Stimulated activated naive B cell treated with anti-CD40 and anti-IgM and Interleukin-4, amounts not matched to agents 10 μg/mL and 1 μg/mL and 100 μg/mL, for 72 hours (primary cell): ENCODE results near the gene RPL38.

Experiments
- ATAC-seq, 2 donors: fragments of 150-1000 bp; cut with Tn5 transposase; replicated peaks; 2 replicates each; pipeline ENCODE4 v1.10.0; 2021; ENCODE audit warnings: moderate library complexity in 1 of 2
- DNase-seq: peaks from one replicate; pipeline ENCODE4 v3.0.0; 2021
- H3K27ac Mint-ChIP-seq: one replicate; pipeline ENCODE4 v1.8.0; 2022; ENCODE audit warnings: mild to moderate bottlenecking, mixed read lengths
- H3K27me3 Mint-ChIP-seq, 2 donors: one replicate each; pipeline ENCODE4 v1.8.0; 2022; ENCODE audit warnings: mixed read lengths in 2 of 2
- H3K36me3 Mint-ChIP-seq, 2 donors: one replicate each; pipeline ENCODE4 v1.8.0; 2022; ENCODE audit warnings: mixed read lengths in 2 of 2, mild to moderate bottlenecking in 1 of 2
- H3K4me1 Mint-ChIP-seq, 2 donors: one replicate each; pipeline ENCODE4 v1.8.0; 2022; ENCODE audit warnings: mixed read lengths in 2 of 2, mild to moderate bottlenecking in 1 of 2
- H3K4me3 Mint-ChIP-seq, 2 donors: one replicate each; pipeline ENCODE4 v1.8.0; 2022; ENCODE audit warnings: mild to moderate bottlenecking in 2 of 2, mixed read lengths in 2 of 2, moderate library complexity in 1 of 2
- H3K9me3 Mint-ChIP-seq, 2 donors: one replicate each; pipeline ENCODE4 v1.8.0; 2022; ENCODE audit warnings: mixed read lengths in 2 of 2, mild to moderate bottlenecking in 1 of 2

The RPL38 gene

DNA sequence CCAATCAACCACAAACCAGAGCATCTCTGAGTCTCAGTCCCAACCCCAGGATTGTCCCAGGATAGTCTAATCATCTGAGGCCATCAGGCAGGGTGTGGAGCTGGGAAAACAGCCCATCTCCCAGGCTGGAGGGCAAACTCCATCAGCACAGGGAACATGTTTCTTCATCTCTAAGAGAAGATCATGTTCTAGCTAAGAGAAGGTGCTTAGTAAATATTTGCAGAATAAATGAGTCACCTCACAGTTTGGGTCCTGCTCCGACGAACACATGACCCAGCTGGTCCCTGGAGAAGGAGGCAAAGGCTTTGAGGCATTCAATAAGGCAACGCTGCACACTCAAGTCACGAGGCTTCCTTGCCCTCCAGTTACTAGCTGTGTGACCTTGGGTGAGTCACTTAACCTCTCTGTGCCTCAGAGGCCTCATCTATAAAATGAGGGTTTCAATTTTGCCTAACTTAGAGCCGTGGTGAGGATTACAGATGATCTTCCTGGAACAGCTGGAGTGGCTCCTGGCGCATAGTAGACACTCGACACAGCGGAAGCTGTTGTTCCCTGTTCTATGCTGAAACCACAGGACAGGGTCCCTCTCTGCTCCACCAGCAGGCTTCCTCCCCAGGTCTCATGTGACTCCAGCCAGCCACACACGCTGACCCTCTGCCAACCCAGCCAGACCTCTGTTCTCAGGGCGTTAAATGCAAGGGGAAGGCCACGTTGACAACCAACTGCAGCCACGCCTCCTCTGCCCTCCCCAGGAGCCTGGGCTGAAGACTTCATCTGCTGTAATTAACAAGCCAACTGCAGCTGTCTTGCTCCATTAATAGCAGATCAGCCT, 10.3 kb upstream of the RPL38 start:
- no peak for DNase-seq
- H3K36me3 Mint-ChIP-seq, result no peaks in the 10 kb centered on the region
- peaks cover 3 to 10% of the 10 kb centered on the region in 2 donors for H3K4me1 Mint-ChIP-seq
- H3K27ac Mint-ChIP-seq, result peak overlapping the region; percentile 31
- peaks cover 6 to 7% of the 10 kb centered on the region in 2 donors for H3K9me3 Mint-ChIP-seq
- H3K4me3 Mint-ChIP-seq, result no peak overlapping the region
- peaks cover 50 to 58% of the 10 kb centered on the region in 2 donors for H3K27me3 Mint-ChIP-seq
- peak; percentile 46 to 65 for ATAC-seq

GRCh38 chr17:74194682-74195081, 8.8 kb upstream of the RPL38 start:
- Mint-ChIP-seq H3K27me3 (peaks cover 49 to 54% of the 10 kb centered on the region in 2 donors), H3K36me3 (no peaks in the 10 kb centered on the region), H3K9me3 (peaks cover 1 to 3% of the 10 kb centered on the region in 2 donors), H3K4me1 (peaks cover 13 to 23% of the 10 kb centered on the region in 2 donors), H3K4me3 (no peak overlapping the region), H3K27ac (no peak overlapping the region)
- ATAC-seq (no peak), DNase-seq (no peak)

DNA sequence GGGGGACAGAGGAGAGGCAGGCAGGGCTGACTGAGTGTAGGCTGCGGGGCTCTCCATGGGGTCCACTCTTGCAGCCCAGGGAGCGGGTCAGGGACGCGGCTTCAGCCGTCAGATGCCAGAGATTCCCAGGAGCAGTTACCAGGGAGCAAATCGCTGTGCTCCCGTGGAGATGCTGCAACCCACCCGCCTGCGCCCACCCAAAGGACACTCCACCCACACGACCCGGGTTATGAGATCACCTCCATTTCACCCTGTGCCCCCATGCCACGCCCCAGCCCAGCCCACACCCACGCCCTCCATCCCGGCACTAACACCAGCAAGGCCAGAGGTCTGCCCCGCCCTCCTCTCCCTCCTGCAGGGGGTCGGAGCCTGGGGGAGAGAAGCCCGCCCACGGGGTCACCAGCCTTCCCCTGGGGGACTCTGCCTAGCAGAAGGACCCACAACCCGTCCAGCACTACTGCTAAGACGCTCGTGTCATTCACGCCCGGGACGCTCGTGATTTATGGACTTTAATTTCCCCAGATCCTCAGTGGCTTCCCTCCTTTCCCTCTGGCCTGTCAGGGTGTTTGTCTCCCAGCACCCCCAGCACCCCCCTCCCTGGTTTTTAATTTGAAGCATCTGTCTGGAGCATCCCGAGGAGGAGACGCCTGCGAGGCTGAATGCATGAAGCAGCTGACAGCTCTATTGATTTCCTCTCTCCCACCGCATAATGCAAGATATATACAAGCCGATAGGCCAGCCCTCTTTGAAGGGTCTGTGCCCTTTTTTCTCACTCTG, 6.7 kb upstream of the RPL38 start:
- Mint-ChIP-seq H3K36me3 (no peaks in the 10 kb centered on the region), H3K27ac (no peak overlapping the region), H3K4me1 (peaks cover 18 to 29% of the 10 kb centered on the region in 2 donors), H3K27me3 (peaks cover 67 to 72% of the 10 kb centered on the region in 2 donors), H3K9me3 (no peaks in the 10 kb centered on the region), H3K4me3 (no peak overlapping the region)
- ATAC-seq (no peak), DNase-seq (no peak)

DNA sequence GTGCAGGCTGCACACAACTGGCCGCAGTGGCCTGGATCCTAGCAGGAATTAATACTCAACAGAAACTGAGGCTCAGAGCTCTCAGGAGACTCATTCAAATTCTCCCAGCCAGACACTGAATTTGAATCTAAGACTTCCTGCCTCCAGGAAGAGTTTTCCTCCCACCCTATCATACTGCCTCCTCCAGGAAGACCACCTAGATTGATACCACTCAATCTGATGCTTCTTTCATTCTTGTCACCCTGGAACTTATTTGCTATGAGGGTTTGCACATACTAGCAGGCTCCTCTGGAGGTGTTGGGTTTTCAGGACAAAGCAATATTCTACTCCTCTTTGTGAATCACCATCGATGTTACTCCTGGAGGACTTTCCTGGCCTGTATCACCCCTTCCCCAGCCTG, 5.7 kb upstream of the RPL38 start:
- Mint-ChIP-seq H3K36me3 (no peaks in the 10 kb centered on the region), H3K9me3 (no peaks in the 10 kb centered on the region), H3K4me1 (peaks cover 17 to 27% of the 10 kb centered on the region in 2 donors), H3K27me3 (peaks cover 65 to 74% of the 10 kb centered on the region in 2 donors), H3K4me3 (no peak overlapping the region), H3K27ac (no peak overlapping the region)
- DNase-seq (no peak), ATAC-seq (no peak)

DNA sequence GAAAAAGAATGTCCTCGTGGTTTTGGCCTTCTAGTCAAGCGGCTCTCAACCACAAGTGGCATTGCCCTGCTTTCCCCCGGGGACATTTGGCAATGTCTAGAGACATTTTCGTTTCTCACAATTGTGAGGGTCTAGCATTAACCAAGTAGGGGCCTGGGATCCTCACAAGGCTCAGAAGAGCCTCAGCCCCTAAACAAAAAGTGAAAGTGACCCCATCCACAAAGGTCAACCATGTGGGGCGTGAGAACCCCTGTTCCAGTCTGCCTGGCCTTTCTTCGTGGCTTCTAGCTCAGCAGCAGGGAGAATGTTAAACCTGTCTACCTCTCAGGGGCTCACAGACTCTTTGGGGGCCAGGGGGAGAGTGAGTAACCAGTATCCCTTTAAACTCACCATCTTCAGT, 4.8 kb upstream of the RPL38 start:
- Mint-ChIP-seq H3K4me1 (peaks cover 17 to 29% of the 10 kb centered on the region in 2 donors), H3K9me3 (no peaks in the 10 kb centered on the region), H3K27me3 (peaks cover 57 to 68% of the 10 kb centered on the region in 2 donors), H3K4me3 (peak overlapping the region in 1 of 2 donors; percentile 45), H3K36me3 (peaks cover 3 to 5% of the 10 kb centered on the region in 2 donors), H3K27ac (peak overlapping the region; percentile 67)
- DNase-seq (no peak), ATAC-seq (peak; percentile 25 to 61)

DNA sequence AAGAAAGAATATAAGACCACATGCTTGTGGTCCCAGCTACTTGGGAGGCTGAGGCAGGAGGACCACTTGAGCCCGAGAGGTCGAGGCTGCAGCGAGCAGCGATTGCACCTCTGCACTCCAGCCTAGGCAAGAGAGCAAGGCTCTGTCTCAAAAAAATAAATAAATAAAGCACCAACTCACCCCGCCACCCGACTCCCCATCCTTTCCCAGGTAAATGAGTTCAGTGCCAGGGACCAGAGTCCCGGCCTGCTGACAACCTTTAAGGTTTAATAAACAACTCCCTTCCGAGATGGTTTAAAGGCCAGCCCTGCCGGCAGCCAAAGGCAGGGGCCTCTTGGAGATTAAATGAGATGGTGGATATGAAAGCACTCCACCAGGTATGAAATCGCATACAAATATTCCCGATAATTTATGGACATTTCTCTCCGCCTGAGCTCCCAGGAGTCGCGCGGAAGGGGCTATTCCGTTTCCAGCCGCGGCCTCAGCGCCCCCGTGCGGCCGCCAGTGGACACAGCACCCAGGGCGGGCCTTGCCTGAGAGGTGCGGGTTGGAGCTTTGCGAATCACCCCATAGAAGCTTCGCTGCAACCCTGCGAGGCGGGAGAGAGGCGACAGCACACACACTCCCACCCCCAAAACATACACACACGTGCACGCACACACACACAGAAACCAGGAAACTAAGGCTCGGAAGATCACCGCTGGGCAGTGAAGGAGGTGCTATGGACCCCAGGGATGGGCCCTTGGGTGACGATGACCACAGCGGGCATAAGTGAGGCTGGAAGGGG, 4.0 kb upstream of the RPL38 start:
- Mint-ChIP-seq H3K27ac (no peak overlapping the region), H3K36me3 (peaks cover 6 to 11% of the 10 kb centered on the region in 2 donors), H3K4me1 (peaks cover 17 to 29% of the 10 kb centered on the region in 2 donors), H3K9me3 (no peaks in the 10 kb centered on the region), H3K4me3 (peak overlapping the region; percentile 18 to 36), H3K27me3 (peaks cover 56 to 64% of the 10 kb centered on the region in 2 donors)
- ATAC-seq (peak; percentile 38 to 39), DNase-seq (peak; percentile 48)

GRCh38 chr17:74200112-74200511, 3.4 kb upstream of the RPL38 start:
- Mint-ChIP-seq H3K27me3 (peaks cover 50 to 57% of the 10 kb centered on the region in 2 donors), H3K4me1 (peaks cover 21 to 32% of the 10 kb centered on the region in 2 donors), H3K36me3 (peaks cover 12 to 16% of the 10 kb centered on the region in 2 donors), H3K4me3 (no peak overlapping the region), H3K27ac (no peak overlapping the region), H3K9me3 (no peaks in the 10 kb centered on the region)
- no peak for DNase-seq
- ATAC-seq, result no peak

GRCh38 chr17:74201250-74201649, 2.2 kb upstream of the RPL38 start:
- no peak overlapping the region for H3K4me3 Mint-ChIP-seq
- H3K4me1 Mint-ChIP-seq, result peaks cover 26 to 43% of the 10 kb centered on the region in 2 donors
- no peak overlapping the region for H3K27ac Mint-ChIP-seq
- no peak for DNase-seq
- peaks cover 21 to 22% of the 10 kb centered on the region in 2 donors for H3K36me3 Mint-ChIP-seq
- ATAC-seq, result no peak
- peaks cover 38 to 46% of the 10 kb centered on the region in 2 donors for H3K27me3 Mint-ChIP-seq
- no peaks in the 10 kb centered on the region for H3K9me3 Mint-ChIP-seq

- Mint-ChIP-seq H3K27me3 (peaks cover 31 to 40% of the 10 kb centered on the region in 2 donors), H3K4me1 (peaks cover 28 to 47% of the 10 kb centered on the region in 2 donors), H3K4me3 (no peak overlapping the region), H3K36me3 (peaks cover 23 to 26% of the 10 kb centered on the region in 2 donors), H3K9me3 (no peaks in the 10 kb centered on the region), H3K27ac (no peak overlapping the region)
- DNase-seq (no peak), ATAC-seq (no peak)
These were observed 1.5 kb upstream of the RPL38 start for GRCh38 chr17:74201948-74202347.

DNA sequence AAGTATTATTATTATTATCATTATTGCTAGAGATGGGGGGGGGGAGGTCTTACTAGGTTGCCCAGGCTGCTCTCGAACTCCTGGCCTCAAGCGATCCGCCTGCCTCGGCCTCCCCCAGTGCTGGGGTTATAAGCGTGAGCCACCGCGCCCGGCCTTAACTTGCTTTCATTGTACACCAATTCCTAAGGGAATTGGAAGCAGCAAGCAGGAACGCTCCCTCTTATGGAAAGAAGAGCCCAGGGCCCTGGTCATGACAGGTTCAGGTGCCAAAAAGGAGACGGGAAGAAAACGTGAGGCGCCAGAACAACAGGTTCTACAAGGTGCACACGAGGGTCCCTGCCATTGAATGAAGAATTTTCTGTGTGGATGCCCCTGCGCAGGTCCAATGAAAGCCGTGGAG, 540 bp upstream of the RPL38 start:
- Mint-ChIP-seq H3K4me1 (peaks cover 31 to 50% of the 10 kb centered on the region in 2 donors), H3K27ac (peak overlapping the region; percentile 100), H3K27me3 (peaks cover 25 to 36% of the 10 kb centered on the region in 2 donors), H3K4me3 (peak overlapping the region; percentile 100), H3K36me3 (peaks cover 27 to 29% of the 10 kb centered on the region in 2 donors), H3K9me3 (no peaks in the 10 kb centered on the region)
- DNase-seq (no peak), ATAC-seq (peak; percentile 26)

GRCh38 chr17:74204474-74204873, 996 bp downstream of the RPL38 start:
- Mint-ChIP-seq H3K27ac (peak overlapping the region; percentile 100), H3K4me3 (peak overlapping the region; percentile 100), H3K9me3 (no peaks in the 10 kb centered on the region), H3K36me3 (peaks cover 33 to 39% of the 10 kb centered on the region in 2 donors), H3K27me3 (peaks cover 21 to 30% of the 10 kb centered on the region in 2 donors), H3K4me1 (peaks cover 31 to 55% of the 10 kb centered on the region in 2 donors)
- no peak for ATAC-seq
- DNase-seq, result no peak

DNA sequence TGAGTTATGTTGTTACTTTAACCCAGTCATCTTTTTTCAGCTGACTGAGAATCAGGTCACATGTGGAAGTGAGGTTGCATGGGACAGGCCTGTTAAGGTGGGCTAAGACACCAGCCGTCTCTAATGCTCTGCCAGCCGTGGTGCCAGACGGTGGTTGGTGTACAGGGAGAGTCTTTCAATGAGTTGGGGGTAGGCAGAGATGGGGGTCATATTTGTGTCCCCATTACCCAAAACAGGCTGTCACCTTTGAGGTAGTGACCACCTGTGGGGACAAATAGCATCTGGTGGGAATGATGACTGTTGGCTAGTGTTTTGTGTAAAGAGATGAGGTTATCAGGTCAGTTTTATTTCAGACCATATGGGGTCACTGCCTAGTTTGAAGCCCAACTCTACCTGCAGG, 1.8 kb downstream of the RPL38 start:
- Mint-ChIP-seq H3K27ac (peak overlapping the region; percentile 91), H3K4me3 (peak overlapping the region; percentile 80 to 82), H3K9me3 (no peaks in the 10 kb centered on the region), H3K4me1 (peaks cover 29 to 55% of the 10 kb centered on the region in 2 donors), H3K36me3 (peaks cover 34 to 42% of the 10 kb centered on the region in 2 donors), H3K27me3 (peaks cover 13 to 22% of the 10 kb centered on the region in 2 donors)
- DNase-seq (no peak), ATAC-seq (no peak)

DNA sequence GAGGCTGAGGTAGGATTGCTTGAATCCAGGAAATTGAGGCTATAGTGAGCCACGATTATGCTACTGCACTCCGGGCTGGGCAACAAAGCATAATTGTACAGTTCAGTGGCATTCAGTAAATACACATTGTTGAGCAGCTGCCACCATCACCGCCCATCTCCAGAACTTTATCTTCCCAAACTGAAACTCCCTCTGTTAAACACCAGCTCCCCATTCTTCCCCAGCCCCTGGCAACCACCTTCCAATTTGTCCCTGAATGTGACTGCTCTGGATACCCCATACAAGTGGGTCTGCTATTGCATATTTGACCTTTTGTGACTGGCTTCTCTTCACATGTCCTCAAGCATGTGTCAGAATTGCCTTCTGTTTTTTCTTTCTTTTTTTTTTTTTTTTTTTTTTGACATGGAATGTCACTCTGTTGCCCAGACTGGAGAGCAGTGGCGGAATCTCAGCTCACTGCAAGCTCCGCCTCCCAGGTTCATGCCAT, 2.9 kb downstream of the RPL38 start:
- H3K36me3 Mint-ChIP-seq, result peaks cover 37 to 47% of the 10 kb centered on the region in 2 donors

More for the DNA sequence above, 2.9 kb downstream of the RPL38 start:
- Mint-ChIP-seq H3K27me3 (peaks cover 2 to 11% of the 10 kb centered on the region in 2 donors), H3K9me3 (no peaks in the 10 kb centered on the region), H3K4me3 (peak overlapping the region; percentile 37 to 48), H3K27ac (peak overlapping the region; percentile 91), H3K4me1 (peaks cover 34 to 65% of the 10 kb centered on the region in 2 donors)
- DNase-seq, result no peak
- no peak for ATAC-seq
